OCI-LY7 (cell line): ENCODE measurements around the gene SUV39H1.

ENCODE experiments used
- EZH2phosphoT487 ChIP-seq: fragments of 200-600 bp; sonication (generic); IDR thresholded peaks from 2 replicates; pipeline ENCODE4 v1.6.1; 2018; ENCODE audit warnings: low read depth, borderline replicate concordance, mild to moderate bottlenecking, mixed run types, antibody characterized with exemption, low read length, moderate library complexity, mixed read lengths
- TF ChIP-seq, protein P1 (sequence below): fragments of 200-600 bp; sonication (generic); conservative IDR thresholded peaks from 2 replicates; pipeline ENCODE4 v1.5.1; 2014; ENCODE audit warnings: mild to moderate bottlenecking, antibody characterized with exemption, low read length, moderate library complexity, mixed read lengths

DNA sequence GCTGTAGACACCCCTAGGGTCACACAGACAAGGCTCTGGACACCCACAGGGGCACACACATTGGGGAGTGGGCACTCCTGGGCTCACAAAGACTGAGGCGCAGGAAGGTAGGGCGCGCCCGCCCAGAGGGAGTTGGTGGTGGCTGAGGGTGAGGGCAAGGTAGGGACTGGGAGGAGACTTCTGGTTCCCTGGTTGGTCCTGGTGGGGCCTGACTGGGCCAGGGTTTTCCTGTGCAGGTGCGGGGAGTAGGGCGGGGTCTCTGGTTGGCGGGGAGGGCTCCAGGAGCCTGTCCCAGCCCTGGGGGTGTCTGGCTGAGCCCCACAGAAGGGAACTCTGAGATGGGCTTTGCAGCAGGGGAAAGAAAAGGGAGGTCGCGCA, 19.7 kb upstream of the SUV39H1 start:
- TF ChIP-seq, protein P1, sequence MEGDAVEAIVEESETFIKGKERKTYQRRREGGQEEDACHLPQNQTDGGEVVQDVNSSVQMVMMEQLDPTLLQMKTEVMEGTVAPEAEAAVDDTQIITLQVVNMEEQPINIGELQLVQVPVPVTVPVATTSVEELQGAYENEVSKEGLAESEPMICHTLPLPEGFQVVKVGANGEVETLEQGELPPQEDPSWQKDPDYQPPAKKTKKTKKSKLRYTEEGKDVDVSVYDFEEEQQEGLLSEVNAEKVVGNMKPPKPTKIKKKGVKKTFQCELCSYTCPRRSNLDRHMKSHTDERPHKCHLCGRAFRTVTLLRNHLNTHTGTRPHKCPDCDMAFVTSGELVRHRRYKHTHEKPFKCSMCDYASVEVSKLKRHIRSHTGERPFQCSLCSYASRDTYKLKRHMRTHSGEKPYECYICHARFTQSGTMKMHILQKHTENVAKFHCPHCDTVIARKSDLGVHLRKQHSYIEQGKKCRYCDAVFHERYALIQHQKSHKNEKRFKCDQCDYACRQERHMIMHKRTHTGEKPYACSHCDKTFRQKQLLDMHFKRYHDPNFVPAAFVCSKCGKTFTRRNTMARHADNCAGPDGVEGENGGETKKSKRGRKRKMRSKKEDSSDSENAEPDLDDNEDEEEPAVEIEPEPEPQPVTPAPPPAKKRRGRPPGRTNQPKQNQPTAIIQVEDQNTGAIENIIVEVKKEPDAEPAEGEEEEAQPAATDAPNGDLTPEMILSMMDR, result no peak
- TF ChIP-seq EZH2phosphoT487, result no peak
